ENCODE results near the gene ASB5.

The ASB5 gene

GRCh38 chr4:176210579-176211296, 58.3 kb downstream of the ASB5 start:
- Histone ChIP-seq H4K20me1 (ENCODE audit: insufficient read depth, low read length) (no peaks in the 10 kb centered on the region), H3K9ac (ENCODE audit: low read length) (no peak overlapping the region), H3K9me3 (ENCODE audit: low read length) (no peaks in the 10 kb centered on the region), H3K4me3 (ENCODE audit: low read depth, low read length, poor library complexity, severe bottlenecking) (no peak overlapping the region), H3K79me2 (ENCODE audit: insufficient read depth, low read length) (no peaks in the 10 kb centered on the region), H3K27ac (ENCODE audit: low read depth, low read length, poor library complexity, severe bottlenecking) (no peak overlapping the region), H3K4me2 (ENCODE audit: low read length) (no peak overlapping the region), H2AFZ (ENCODE audit: low read length) (no peak overlapping the region), H3K4me1 (ENCODE audit: insufficient read depth, low read length, severe bottlenecking) (no peaks in the 10 kb centered on the region), H3F3A (ENCODE audit: insufficient read depth, low read length) (no peaks in the 10 kb centered on the region), H3K27me3 (ENCODE audit: insufficient read depth, low read length) (no peaks in the 10 kb centered on the region), H3K36me3 (ENCODE audit: insufficient read depth, low read length) (no peaks in the 10 kb centered on the region), H3K9me2 (ENCODE audit: low read depth, low read length) (no peaks in the 10 kb centered on the region)
- no peak for TF ChIP-seq EZH2 (IDR thresholded peaks at IDR 0.05; ENCODE audit: borderline replicate concordance, low read length)
- no peak for TF ChIP-seq CTCF (IDR thresholded peaks at IDR 0.05; ENCODE audit: low read length)

- H3K9me3 ChIP-seq (ENCODE audit: low read length) = no peaks in the 10 kb centered on the region
- H2AFZ ChIP-seq (ENCODE audit: low read length) = no peak overlapping the region
- H4K20me1 ChIP-seq (ENCODE audit: insufficient read depth, low read length) = no peaks in the 10 kb centered on the region
- TF ChIP-seq EZH2 (IDR thresholded peaks at IDR 0.05; ENCODE audit: borderline replicate concordance, low read length) = no peak
- no peak for TF ChIP-seq CTCF (IDR thresholded peaks at IDR 0.05; ENCODE audit: low read length)
- no peaks in the 10 kb centered on the region for H3K9me2 ChIP-seq (ENCODE audit: low read depth, low read length)
- H3K27ac ChIP-seq (ENCODE audit: low read depth, low read length, poor library complexity, severe bottlenecking) = no peak overlapping the region
- no peak overlapping the region for H3K4me3 ChIP-seq (ENCODE audit: low read depth, low read length, poor library complexity, severe bottlenecking)
- H3K4me2 ChIP-seq (ENCODE audit: low read length) = no peak overlapping the region
- no peaks in the 10 kb centered on the region for H3K36me3 ChIP-seq (ENCODE audit: insufficient read depth, low read length)
- H3K4me1 ChIP-seq (ENCODE audit: insufficient read depth, low read length, severe bottlenecking) = no peaks in the 10 kb centered on the region
- H3K79me2 ChIP-seq (ENCODE audit: insufficient read depth, low read length) = no peaks in the 10 kb centered on the region
- H3F3A ChIP-seq (ENCODE audit: insufficient read depth, low read length) = no peaks in the 10 kb centered on the region
- H3K27me3 ChIP-seq (ENCODE audit: insufficient read depth, low read length) = no peaks in the 10 kb centered on the region
- no peak overlapping the region for H3K9ac ChIP-seq (ENCODE audit: low read length)
Measured at GRCh38 chr4:176210101-176210500, 58.9 kb downstream of the ASB5 start.

DNA sequence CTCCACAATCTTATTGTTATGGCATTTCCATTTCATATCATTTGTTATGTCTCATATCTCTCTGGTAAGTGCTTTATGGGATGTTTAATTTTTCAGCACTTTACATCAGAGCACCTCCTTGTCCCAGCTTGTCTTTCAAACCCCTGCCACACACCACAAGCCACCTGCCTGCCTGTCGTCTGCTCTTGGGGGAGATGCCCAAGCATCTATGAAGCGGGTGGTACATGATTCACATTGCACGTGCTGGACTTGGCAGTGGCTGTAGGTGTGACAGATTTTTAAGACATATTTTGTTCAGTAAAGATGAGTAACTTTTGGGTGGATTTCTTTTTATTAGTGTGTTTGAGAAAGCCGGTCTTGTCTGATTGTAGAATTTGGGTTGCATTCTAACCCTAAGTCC, 59.5 kb downstream of the ASB5 start:
- no peak overlapping the region for H3K9ac ChIP-seq (ENCODE audit: low read length)
- no peak overlapping the region for H3K4me3 ChIP-seq (ENCODE audit: low read depth, low read length, poor library complexity, severe bottlenecking)
- H3K9me2 ChIP-seq (ENCODE audit: low read depth, low read length) = no peaks in the 10 kb centered on the region
- H3K27ac ChIP-seq (ENCODE audit: low read depth, low read length, poor library complexity, severe bottlenecking) = no peak overlapping the region
- H3K27me3 ChIP-seq (ENCODE audit: insufficient read depth, low read length) = no peaks in the 10 kb centered on the region
- no peaks in the 10 kb centered on the region for H3K36me3 ChIP-seq (ENCODE audit: insufficient read depth, low read length)
- H3K4me1 ChIP-seq (ENCODE audit: insufficient read depth, low read length, severe bottlenecking) = no peaks in the 10 kb centered on the region
- H2AFZ ChIP-seq (ENCODE audit: low read length) = no peak overlapping the region
- H3F3A ChIP-seq (ENCODE audit: insufficient read depth, low read length) = no peaks in the 10 kb centered on the region
- no peak for TF ChIP-seq EZH2 (IDR thresholded peaks at IDR 0.05; ENCODE audit: borderline replicate concordance, low read length)
- TF ChIP-seq CTCF (IDR thresholded peaks at IDR 0.05; ENCODE audit: low read length) = no peak
- H4K20me1 ChIP-seq (ENCODE audit: insufficient read depth, low read length) = no peaks in the 10 kb centered on the region
- no peak overlapping the region for H3K4me2 ChIP-seq (ENCODE audit: low read length)
- no peaks in the 10 kb centered on the region for H3K79me2 ChIP-seq (ENCODE audit: insufficient read depth, low read length)
- H3K9me3 ChIP-seq (ENCODE audit: low read length) = no peaks in the 10 kb centered on the region
